Activated naive CD4-positive, alpha-beta T cell treated with anti-CD3 and anti-CD28 coated beads, Interleukin-2, amount 50 U/mL, for 72 hours (primary cell): Measurements from ENCODE around the gene INO80B. TPM values are rescaled to one million over a fixed set of nuclear protein-coding genes. Genes with fewer than 3 reads are reported as not detected.
A peak's percentile ranks its signal among the peaks of the same experiment; 100 is the strongest.

ENCODE experiments used
- ATAC-seq, 2 donors: fragments of 150-1000 bp; cut with Tn5 transposase; 2 replicates each; pipeline ENCODE4 v1.10.0; 2021; ENCODE audit warnings: mild to moderate bottlenecking in 2 of 2, moderate library complexity in 2 of 2
- DNase-seq, 2 donors: peaks; one replicate each; pipeline ENCODE4 v3.0.0; 2021 to 2022; ENCODE audit warnings: low spot score in 2 of 2
- H3K27ac Mint-ChIP-seq, 2 donors: one replicate each; pipeline ENCODE4 v1.8.0; 2022; ENCODE audit warnings: mild to moderate bottlenecking in 2 of 2, mixed read lengths in 2 of 2
- H3K36me3 Mint-ChIP-seq, 2 donors: one replicate each; pipeline ENCODE4 v1.8.0; 2022; ENCODE audit warnings: mixed read lengths in 2 of 2
- H3K9me3 Mint-ChIP-seq, 2 donors: one replicate each; pipeline ENCODE4 v1.8.0; 2022; ENCODE audit warnings: mixed read lengths in 2 of 2
- total RNA-seq, 2 donors: library from RNA; stranded (reverse); gene quantifications; one replicate each; pipeline ENCODE4 v1.2.3, GENCODE V29; 2022

INO80B gene
- total RNA-seq, 2 donors from 2014 or later, result 26.2 to 50.3 TPM

DNA sequence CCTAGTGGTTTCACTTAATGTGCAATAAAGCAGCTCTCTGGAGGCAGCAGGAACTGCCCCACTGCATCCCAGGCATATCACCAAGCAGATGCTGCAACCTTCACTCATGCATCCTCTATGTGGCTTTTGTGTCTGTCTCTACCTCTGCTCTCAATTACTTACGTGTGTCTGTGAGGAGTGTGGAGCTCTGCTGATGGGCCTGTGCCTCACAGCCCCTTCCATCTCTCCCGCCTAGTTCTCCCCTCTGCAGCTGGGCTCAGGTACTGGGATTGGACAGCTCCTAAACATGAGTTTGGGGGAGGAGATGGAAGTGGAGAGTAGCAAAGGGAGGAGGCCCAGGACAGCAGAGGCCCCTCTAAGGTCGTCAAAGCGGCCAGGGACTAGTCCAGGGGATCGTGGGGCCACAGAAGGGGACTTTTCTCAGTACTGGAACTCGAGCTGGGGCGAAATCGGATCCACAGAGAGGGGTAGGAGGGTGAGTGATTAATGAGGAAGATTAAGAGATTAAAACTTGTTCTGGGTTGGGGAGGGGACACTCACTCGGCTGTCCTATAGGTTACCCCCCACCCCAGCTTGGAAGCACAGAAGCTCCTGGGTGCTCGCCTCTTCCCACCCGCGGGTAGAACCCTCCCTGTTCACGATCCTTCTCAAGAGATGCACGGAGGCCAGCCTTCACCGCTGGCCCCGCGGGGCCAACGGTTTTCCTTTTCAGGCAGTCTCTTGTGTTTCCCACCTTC lies 46.6 kb downstream of the INO80B start:
- DNase-seq (no peak), ATAC-seq (no peak)
- Mint-ChIP-seq H3K27ac (no peak overlapping the region), H3K36me3 (peaks cover 19 to 27% of the 10 kb centered on the region in 2 donors), H3K9me3 (no peaks in the 10 kb centered on the region)

DNA sequence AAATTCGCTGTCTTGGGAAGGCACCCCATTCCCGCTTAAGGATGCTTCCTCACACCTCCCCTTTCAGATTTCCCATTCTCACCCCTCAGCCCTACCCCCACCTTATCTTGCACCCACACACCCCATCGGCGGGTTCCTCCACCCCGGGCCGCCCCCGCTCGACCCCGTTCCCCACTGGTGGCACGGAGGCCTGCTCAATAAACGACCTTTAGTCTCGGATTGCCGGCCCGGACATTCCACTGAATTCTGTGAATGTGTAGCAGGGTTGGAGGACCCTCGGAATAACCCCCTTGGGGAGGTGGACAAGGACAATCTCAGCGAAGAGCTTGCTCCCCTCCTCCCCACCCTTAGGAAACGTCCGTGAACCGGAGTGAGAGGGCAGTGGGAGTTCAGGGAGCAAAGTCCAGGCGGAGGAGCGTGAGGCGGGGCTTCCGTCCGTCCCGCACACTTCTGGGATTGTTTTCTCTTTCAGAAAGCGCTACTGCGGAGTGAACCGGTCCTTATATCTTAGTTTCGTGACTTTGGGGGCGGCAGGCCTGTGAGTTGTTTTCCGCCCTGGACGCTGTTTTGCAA lies 47.3 kb downstream of the INO80B start:
- DNase-seq (no peak), ATAC-seq (no peak)
- H3K27ac Mint-ChIP-seq, result no peak overlapping the region
- no peaks in the 10 kb centered on the region for H3K9me3 Mint-ChIP-seq
- H3K36me3 Mint-ChIP-seq, result peaks cover 26 to 34% of the 10 kb centered on the region in 2 donors

DNA sequence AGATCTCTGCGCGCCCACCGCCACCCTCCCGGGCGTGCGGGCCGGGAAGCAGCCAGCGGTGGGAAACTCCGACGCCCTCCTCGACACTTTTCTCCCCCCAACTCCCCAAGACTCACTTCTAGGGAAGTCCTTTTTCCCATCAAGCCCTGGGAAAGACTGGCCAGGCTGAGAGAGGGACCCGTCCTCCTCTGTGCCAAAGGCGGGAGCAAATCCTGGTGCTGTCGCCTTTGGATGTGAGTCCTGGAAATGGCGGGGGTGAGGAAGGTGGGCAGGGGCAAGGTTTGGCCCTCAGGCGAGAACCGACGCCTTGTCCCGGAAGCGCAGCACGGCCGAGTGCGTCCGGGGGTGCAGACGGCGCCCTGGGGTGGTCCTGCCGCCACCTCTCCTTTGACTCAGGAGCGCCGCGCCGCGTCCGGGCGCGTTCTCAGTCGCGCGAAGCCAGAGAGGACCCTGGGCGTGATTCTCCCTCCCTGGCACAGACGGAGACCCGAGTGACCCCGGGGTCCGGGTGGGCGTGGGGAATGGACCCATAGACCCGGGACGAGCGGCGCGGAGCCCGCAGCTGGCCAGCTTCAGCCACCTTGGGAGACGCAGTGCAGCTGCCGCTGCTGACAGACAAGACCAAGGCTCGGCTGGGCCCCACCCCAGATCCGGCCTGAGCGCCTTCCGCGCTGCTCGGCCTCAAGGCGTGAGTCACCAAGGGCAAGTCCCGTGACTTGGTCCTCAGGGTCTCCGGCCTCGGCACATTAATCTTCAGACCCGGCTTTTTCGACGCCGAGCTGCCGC lies 48.0 kb downstream of the INO80B start:
- no peak overlapping the region for H3K27ac Mint-ChIP-seq
- peak; percentile 15 to 54 for ATAC-seq
- DNase-seq, result peak; percentile 57 to 72
- H3K9me3 Mint-ChIP-seq, result no peaks in the 10 kb centered on the region
- H3K36me3 Mint-ChIP-seq, result peaks cover 27 to 38% of the 10 kb centered on the region in 2 donors

DNA sequence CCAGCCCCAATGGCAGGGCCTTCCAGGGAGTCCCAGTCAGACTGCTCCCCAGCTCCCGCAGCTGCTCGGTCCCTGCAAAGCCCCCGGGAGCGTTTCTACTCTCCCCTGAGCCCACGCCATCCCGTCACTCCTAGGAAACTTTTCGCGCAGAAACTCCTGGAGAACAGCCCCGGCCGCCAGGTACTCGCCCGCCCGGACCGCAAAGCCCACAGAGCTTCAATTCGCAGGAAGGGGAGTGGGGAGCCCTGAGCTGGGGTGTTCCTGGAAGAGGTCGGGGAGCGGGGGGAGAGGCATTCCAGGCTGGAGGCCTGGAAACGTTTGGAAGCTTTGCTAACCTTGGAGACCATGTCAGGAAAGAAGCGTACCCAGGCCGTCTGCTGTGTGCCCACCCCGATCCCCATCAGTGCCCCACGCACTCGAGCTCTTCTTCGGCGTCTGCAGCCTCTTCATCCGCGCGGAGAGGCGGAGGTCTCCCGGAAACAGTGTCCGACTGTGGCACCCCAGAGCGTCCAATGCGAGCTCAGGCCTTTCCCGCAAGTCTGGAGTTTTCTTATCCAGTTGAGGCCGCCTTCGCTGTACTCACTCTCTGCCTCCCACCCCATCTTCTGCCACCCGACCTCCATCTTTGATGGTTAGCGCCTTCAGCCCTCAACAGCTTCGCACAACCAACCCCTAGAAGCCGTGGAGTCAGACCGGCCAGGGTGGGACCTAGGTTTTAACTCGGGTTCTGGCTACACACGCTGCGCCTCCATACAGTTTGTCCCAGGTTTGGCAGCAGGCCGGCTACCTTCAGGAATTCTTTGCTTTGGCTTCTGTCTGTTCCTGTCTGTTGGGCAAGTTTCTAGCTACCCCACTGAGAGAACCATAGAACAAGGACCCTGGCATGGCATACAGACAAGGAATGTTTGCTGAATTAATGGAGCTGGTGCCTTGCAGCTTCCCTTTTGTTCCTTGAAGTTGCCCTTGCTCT lies 48.9 kb downstream of the INO80B start:
- H3K9me3 Mint-ChIP-seq, result no peaks in the 10 kb centered on the region
- H3K27ac Mint-ChIP-seq, result no peak overlapping the region
- H3K36me3 Mint-ChIP-seq, result peaks cover 27 to 38% of the 10 kb centered on the region in 2 donors
- DNase-seq (no peak), ATAC-seq (no peak)

DNA sequence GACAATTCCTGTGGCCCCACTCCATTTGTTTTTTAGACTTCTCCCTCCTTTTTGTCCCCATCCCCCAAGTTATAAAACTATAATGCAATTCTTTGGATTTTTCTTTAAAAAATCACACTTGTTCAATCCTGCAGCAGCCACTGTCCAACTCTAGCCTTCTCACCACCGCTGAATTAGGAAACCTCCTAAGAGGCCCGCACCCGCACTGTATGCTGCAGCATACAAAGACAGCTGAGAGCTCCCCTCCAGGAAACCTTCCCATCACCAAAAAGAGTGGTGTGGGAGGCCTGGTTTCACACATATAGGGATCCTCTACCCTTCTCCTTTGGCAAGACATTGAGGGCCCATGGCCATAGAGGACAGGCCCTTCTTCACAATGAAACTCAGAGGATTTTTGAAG lies 49.7 kb downstream of the INO80B start:
- Mint-ChIP-seq H3K36me3 (peaks cover 27 to 38% of the 10 kb centered on the region in 2 donors), H3K27ac (peak overlapping the region in 1 of 2 donors; percentile 75), H3K9me3 (no peaks in the 10 kb centered on the region)
- ATAC-seq, result no peak
- DNase-seq, result no peak

DNA sequence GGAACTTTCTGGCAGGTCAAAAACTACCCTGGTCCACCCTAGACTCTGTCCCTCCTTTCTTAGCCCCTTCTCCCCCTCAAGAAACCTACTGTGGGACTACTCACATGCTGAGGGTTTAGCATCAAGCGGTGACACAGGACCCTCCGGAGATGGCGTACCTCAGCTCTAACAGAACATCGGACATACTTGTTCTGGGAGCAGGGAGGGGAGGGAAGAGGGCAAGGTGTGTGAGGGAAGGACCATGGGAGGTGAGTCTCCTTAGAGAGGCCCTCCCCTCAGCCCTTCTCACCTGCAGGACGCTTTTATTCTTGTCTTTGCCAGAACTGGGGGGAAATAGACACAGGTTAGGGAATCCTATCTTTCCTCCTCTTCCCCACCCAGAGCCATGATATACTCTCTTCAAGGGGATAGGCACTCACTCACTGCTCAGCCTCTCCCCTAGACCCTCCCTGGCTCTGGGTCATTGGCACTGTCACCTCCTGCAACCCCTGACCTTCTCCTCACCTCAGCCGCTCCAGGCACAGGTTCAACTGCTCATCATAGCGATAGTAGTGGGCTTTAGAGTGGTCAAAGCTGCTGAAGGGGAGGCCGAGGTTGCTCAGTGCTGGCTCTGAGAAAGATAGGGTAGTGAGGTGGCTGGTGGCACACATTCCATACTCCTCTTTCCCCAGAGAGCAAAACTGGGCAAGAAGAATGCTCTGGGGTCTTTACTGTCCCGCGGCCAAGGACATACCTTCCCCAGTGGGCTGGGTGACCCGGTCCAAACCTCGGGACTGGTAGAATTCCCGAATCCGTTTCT lies 50.8 kb downstream of the INO80B start:
- no peak for ATAC-seq
- DNase-seq, result no peak
- H3K36me3 Mint-ChIP-seq, result peaks cover 27 to 38% of the 10 kb centered on the region in 2 donors
- no peak overlapping the region for H3K27ac Mint-ChIP-seq
- H3K9me3 Mint-ChIP-seq, result no peaks in the 10 kb centered on the region

DNA sequence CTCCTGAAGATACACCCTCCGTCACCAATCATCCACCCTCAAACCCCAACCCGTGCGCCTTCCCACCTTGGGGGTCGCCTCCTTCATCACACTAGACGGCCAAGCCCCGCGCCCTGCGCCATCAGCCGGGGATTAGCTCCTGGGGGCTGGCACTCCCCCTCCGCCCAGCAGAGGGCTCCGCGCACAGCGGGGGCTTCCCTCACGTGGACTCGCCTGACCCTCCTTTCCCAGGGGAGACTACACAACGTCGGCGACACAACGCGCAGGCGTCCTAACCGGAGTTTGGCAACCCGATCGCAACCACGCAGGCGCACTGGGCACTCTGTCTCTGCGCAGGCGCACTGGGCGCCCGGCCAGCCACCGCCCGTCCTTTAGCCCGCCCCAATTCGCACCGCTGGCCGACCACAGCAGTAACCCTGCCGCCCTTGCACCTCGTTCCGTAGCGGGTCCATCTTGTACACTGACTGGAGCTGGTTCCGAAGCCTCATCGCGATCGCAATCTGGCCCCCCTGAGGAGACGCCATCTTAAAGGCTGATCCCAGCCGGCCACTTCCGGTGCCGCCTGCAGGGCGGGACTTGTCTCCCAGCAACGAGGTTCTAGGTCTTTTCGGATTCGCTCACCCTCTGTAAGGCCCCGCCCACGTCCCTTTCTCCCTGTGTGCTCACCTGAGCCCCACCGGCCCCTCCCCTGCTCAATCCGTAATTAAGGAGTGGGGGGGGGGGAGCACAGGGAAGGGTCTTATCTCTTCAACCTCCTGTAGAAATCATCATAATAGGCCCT lies 52.4 kb downstream of the INO80B start, which contains the start of gene PCGF1:
Gene PCGF1, minus strand, starts transcription at position 551 of the 781 bp plus-strand sequence. Its CDS starts 27 bp downstream, at position 524.
- peaks cover 27 to 33% of the 10 kb centered on the region in 2 donors for H3K36me3 Mint-ChIP-seq
- DNase-seq (peak; percentile 98), ATAC-seq (peak; percentile 93 to 95)
- H3K9me3 Mint-ChIP-seq, result no peaks in the 10 kb centered on the region
- peak within 1 kb of the TSS; percentile 96 to 100 for H3K27ac Mint-ChIP-seq

Other genes with a start within 250 kb of the INO80B start
- 1 to 10 TPM in 1 of 2 donors, under 1 TPM in 1; 0.89 to 1.6 TPM for gene SLC4A5, start 111.7 kb upstream of the INO80B start, total RNA-seq
- 10 to 100 TPM; 45.6 to 97.1 TPM for gene DCTN1, start 74.8 kb upstream of the INO80B start, total RNA-seq
- gene C2orf81, start 33.5 kb upstream of the INO80B start, total RNA-seq, result 1 to 10 TPM; 2.1 to 6.4 TPM
- 100 to 1,000 TPM in 1 of 2 donors, 10 to 100 TPM in 1; 14.3 to 173 TPM for gene WDR54, start 33.4 kb upstream of the INO80B start, total RNA-seq
- 1 to 10 TPM in 1 of 2 donors, under 1 TPM in 1; 0.91 to 4.6 TPM for gene RTKN, start 13.2 kb upstream of the INO80B start, total RNA-seq
- gene WBP1, start 3.4 kb downstream of the INO80B start, total RNA-seq, result 10 to 100 TPM; 33.5 to 58.6 TPM
- 10 to 100 TPM; 61.8 to 64.7 TPM for gene MOGS, start 10.3 kb downstream of the INO80B start, total RNA-seq
- gene MRPL53, start 17.6 kb downstream of the INO80B start, total RNA-seq, result 10 to 100 TPM; 82.4 to 99.4 TPM
- gene CCDC142, start 27.9 kb downstream of the INO80B start, total RNA-seq, result 10 to 100 TPM; 16.4 to 25.3 TPM
- 10 to 100 TPM; 30.3 to 35.0 TPM for gene TTC31, start 28.0 kb downstream of the INO80B start, total RNA-seq
- under 1 TPM; 0.36 to 0.39 TPM for gene LBX2, start 44.5 kb downstream of the INO80B start, total RNA-seq
- 10 to 100 TPM; 26.2 to 39.9 TPM for gene PCGF1, start 52.6 kb downstream of the INO80B start, total RNA-seq
- gene TLX2, start 59.4 kb downstream of the INO80B start, total RNA-seq, result under 1 TPM; 0.19 to 0.25 TPM
- 1 to 10 TPM in 1 of 2 donors, under 1 TPM in 1; 0.29 to 2.3 TPM for gene DQX1, start 71.1 kb downstream of the INO80B start, total RNA-seq
- 10 to 100 TPM; 42.3 to 97.1 TPM for gene AUP1, start 74.6 kb downstream of the INO80B start, total RNA-seq
- gene HTRA2, start 74.8 kb downstream of the INO80B start, total RNA-seq, result 10 to 100 TPM; 57.5 to 84.4 TPM
- gene LOXL3, start 98.9 kb downstream of the INO80B start, total RNA-seq, result 1 to 10 TPM in 1 of 2 donors, under 1 TPM in 1; 0.20 to 1.5 TPM
- 10 to 100 TPM; 23.6 to 25.6 TPM for gene DOK1, start 99.6 kb downstream of the INO80B start, total RNA-seq
- not detected for gene M1AP, start 193.2 kb downstream of the INO80B start, total RNA-seq
- gene SEMA4F, start 199.2 kb downstream of the INO80B start, total RNA-seq, result 1 to 10 TPM; 4.7 to 4.8 TPM